Forelimb muscle (tissue), 1 donor: ENCODE measurements around the gene MAPRE3. TPM values are rescaled to one million over a fixed set of nuclear protein-coding genes. Genes with fewer than 3 reads are reported as not detected.

ENCODE experiments used
- DNase-seq: peaks from one replicate; pipeline ENCODE4 v3.0.0-alpha.2; 2013; ENCODE audit warnings: low read depth
- polyA plus RNA-seq: library from polyadenylated mRNA; unstranded; fragments of 120-200 nt; gene quantifications from one replicate; pipeline ENCODE4 v1.2.1, GENCODE V29; 2013; ENCODE audit not compliant: insufficient read length

MAPRE3 gene
- polyA plus RNA-seq, 1 donor = 28.0 TPM

DNA sequence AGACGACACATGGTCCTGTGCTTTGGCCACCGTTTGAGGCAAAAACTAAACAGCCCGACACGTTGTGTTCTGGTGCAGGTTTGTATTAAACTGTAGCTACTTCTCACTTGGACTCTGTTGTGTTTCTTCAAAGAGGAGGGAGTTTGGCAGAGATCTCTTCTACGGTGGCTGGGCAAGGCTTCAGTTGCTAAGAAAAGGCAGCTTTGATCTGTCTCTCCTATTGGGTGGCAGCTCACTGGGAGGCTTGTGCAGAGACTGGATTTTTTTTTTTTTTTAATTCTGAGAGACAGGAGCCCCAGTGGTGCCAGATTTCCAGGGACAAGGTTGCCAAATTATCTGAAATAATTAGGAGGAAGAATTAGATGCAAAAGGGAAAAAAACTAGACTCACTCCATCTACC, 20.2 kb upstream of the MAPRE3 start:
- no peak for DNase-seq

DNA sequence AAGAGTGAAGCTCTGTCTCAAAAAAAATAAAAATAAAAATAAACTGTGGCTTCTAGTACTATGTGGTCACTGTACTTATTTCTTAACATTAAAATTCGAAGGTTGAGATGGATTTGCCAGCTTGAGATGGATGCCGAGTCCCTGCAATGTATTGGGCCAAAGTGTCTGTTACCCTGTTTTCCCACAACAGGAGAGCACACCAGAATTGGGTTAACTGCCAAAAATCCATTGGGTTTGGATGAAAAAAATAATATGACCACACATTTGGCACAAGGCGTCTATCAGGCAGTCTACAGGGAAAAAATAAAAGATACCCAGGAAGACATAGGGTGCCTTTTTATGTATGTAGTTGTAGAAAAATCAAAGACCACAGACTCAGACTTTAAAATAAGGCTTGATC, 19.2 kb upstream of the MAPRE3 start:
- DNase-seq = no peak

- DNase-seq = no peak
Observed at GRCh38 chr2:26952374-26952773, 18.1 kb upstream of the MAPRE3 start.

- no peak for DNase-seq
Observed at GRCh38 chr2:26954135-26954534, 16.3 kb upstream of the MAPRE3 start.

DNA sequence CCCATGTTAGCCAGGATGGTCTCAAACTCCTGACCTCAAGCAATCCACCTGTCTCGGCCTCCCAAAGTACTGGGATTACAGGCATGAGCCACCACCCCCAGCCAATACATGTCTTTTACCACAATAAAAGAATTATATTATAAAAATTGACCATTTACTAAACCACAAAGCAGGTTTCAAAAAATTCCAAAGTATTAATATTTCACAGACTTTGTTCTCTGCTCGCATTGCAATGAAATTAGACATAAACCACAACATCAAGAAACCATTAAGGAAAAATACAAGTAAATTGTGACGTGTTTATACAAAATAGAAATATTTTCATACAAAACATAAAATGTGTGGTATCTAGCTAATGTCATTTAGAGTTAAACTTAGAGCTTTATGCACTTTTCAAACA, 13.4 kb upstream of the MAPRE3 start:
- DNase-seq = no peak

DNA sequence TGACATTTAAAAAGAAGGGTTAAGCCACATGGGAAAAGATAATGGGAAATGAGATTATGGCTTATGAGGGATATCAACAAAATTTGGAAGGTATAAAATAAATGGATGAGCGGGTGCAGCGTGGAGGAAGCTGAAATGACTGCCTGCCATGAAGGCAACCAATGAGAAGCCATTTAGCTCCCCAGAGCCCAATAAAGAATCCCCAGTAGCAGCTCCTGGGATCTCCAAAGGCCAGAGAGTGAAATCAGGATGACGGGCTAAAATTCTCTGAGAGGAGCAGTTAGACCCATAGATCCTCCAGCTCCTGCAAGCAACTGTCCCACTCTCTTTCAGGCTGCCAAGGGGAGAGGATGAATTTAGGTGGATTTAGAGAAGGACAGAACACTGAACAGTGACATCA, 12.9 kb upstream of the MAPRE3 start:
- DNase-seq = no peak

- DNase-seq = no peak
Observed at GRCh38 chr2:26959331-26959730, 11.1 kb upstream of the MAPRE3 start.

GRCh38 chr2:26964446-26965130, 5.8 kb upstream of the MAPRE3 start:
- DNase-seq = no peak

DNA sequence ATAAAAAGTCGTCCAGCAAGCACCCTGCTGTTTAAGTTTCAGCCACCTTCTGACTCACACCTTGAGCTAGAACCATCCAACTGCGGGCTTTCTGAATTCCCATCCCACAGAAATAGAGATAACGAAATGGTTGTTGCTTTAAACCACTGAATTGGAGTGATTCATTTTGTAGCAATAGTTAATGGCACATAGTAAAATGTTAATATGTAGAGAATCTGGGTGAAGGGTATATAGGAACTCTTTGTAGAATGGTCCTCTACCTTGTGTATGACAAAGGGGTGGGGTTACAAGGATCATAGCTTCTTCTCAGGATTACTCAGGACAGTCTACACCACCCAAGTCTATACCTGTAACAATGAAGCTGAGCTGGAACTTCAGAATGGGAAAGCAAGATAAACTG, 2.4 kb upstream of the MAPRE3 start:
- no peak for DNase-seq

DNA sequence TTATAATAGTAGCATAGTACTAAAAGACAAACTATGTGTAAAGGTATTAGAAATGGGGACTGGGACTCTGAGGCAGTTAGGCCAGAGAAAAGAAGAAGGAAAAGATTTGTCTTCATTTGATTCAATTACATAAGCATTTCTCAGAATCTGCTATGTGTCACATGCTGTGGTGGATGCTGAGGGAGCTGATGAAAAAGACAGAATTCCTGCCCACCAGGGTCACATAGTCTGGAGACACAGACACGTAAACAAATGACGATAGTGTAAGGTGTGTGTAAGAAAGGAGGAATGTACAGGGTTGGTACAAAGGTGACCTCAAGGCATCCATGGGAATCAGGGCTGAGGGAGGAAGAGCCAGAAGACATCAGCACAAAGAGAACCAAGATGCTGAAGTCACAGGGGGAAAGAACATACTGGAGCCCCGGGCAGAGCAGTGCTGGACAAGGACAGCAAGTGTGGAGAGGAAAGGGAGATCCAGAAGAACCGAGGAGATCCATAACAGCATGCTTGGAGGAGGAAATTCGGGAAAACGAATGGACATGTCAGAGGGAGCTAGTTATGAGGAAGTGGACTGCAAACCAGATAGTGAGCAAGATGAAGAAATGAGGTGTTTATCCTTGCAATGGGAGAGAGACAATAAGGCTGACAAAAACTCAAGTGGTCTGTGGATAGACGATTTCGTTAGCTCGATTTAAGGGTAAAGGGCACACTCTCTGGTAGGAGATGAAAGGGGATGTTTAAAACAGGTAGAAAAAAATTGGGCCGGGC, 1.2 kb upstream of the MAPRE3 start:
- no peak for DNase-seq

GRCh38 chr2:26970928-26971627, 641 bp downstream of the MAPRE3 start:
- DNase-seq = no peak

- no peak for DNase-seq
Observed at GRCh38 chr2:26971911-26972786, 1.7 kb downstream of the MAPRE3 start.

- no peak for DNase-seq
Observed at GRCh38 chr2:26974352-26974751, 3.9 kb downstream of the MAPRE3 start.

DNA sequence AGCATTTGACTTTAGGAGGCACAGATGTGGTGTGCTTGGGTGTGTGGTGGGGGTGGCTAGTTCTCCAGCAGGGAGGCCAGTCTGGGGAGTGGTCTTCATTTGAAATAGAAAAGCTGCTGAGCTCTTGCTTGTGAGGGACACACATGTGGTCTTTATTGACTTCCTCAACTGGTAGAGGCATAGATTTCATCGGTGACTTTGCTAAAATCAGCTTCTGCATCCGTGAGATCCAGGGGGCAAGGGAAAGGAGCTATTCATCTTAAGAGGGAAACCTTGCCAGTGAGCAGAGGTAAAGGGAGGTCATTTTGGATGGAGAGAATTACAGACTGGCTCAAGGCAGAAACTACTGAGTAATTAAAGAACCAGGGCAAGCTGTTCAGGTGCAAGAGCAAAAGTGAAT, 4.7 kb downstream of the MAPRE3 start:
- no peak for DNase-seq

DNA sequence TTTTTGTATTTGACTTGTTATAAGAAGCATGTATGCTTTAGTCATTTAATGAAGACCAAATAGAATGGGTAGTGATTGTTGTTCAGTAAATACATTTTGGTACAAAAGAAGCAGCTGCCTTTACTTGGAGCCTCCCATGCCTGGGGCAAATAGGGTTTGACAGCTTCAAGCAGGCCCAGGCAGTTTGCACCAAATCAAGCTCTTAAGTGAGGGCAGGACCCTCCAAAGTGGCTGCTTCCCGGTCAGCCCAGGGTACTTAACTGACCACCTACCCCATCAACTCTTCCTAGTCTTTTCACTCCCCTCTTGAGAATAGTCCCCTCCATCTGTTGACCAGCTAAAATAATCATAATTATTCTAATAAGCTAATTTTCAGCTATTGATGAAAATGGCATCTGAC, 5.2 kb downstream of the MAPRE3 start:
- DNase-seq = no peak

GRCh38 chr2:26976237-26976636, 5.8 kb downstream of the MAPRE3 start:
- DNase-seq = no peak

GRCh38 chr2:26977012-26977411, 6.6 kb downstream of the MAPRE3 start:
- DNase-seq = no peak

DNA sequence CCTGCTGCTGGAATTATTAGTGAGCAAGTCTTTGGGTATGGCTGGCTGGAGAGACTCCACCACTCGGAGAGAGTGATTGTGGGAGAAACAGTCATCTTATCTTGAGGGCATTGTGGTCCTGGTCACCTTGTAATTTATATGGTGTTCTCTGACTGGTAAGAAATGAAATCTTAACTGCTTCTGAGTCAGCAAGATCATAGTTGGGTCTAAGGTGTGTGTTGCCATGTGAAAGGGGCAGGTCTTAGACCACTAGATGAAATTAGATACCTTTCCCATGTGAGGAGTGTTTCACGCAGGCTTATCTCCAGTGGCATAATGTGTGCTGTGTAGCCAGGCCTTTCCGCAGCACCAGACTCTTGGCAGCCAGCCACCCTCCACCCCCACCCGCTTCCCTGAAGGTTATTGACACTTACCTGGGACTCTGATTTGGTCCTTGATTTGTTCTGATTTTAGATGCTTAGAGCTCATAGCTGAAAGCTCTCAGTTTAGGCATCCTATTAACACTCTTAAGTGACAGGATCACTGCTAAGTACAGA, 7.7 kb downstream of the MAPRE3 start:
- no peak for DNase-seq

DNA sequence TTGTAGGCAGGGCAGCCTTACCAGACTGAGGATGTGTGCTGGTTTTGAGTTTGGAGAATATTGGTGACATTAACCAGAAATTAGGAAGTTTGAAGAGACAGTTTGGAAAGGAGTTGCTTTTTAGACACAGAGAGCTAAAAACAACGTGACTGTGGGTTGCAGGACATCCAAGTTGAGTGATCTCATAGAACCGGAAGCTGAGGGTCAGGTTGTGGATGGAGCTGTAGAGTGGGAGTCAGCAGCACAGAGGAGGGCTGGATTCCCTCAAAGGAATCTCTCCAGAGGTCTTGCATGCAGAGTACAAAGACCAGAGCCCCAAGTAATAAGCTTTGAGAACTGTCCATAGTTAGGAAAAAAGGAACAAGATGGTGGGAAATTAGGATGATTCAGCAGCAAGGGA, 9.3 kb downstream of the MAPRE3 start:
- no peak for DNase-seq

DNA sequence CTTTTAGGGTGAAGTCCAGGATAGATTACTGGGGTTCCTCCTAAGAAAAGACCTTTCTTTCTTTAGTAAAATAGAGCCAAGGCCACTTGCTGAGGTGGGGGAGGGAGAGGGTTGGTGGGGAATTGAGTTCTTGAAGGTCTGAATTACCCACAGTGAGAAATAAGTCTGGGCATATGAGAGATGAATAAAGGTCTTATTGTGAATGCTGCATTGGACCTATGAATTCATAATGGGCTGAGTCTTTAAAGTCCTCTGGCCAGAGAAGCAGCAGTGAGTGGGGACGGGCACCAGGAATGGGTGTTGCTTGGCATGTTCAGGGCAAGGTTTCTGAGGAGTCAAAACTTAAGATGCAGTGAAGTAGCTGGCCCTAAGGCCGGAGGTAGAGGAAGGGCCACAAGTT, 10.5 kb downstream of the MAPRE3 start:
- DNase-seq = no peak

GRCh38 chr2:26982102-26982742, 11.8 kb downstream of the MAPRE3 start:
- no peak for DNase-seq
